NCI-H2227 treated with DMSO at 0.1 percent for 48 hours (cell line): ENCODE results near the gene CELF3.
"Not testable (repeated sequence)": the region's sequence is repeated elsewhere in the genome, so short reads cannot be mapped to it uniquely, and the experiment has no call there.

ENCODE experiments used
- DNase-seq: peaks from one replicate; lab custom pipeline; 2025; lab: John Stamatoyannopoulos, UW

CELF3 gene

DNA sequence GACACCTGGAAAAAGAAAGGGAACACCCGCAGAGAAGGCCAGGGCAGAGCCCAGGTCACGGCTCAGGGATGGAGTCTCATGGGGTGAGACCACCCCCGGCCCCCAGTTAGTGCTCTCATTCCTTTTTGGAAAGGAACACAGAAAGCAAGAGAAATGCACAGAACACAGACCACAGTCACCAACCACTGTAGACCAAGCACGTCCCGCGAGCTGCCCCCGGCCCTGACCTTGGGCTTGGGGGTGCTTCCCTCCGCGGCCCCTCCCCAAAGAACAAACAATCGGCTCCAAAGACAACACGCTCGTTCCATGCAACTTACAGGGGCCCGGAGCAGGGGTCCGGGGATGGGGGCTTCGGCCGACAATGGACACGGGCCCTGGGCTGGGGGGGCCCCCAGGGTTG is 12.8 kb downstream of the CELF3 start:
- DNase-seq, result no peak

DNA sequence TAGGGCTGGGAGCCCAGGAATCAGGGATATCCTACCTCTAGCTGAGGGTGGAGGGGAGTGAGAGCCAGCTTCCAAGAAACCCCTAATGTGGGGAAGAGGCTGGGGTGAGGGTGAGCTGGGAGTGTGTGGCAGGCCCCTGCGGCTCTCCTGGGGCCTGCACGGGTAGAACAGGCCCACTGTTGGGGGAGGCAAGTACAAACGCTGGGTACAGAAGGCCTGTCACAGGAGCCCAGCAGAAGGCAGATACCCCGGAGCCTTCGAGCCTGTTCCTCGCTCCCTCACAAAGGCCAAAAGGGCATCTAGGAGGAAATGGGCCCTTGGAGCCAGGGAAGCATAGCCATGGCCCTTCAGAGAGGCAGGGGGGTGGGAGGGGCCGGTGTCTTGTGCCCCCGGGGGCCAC is 13.7 kb downstream of the CELF3 start:
- DNase-seq, result no peak

DNA sequence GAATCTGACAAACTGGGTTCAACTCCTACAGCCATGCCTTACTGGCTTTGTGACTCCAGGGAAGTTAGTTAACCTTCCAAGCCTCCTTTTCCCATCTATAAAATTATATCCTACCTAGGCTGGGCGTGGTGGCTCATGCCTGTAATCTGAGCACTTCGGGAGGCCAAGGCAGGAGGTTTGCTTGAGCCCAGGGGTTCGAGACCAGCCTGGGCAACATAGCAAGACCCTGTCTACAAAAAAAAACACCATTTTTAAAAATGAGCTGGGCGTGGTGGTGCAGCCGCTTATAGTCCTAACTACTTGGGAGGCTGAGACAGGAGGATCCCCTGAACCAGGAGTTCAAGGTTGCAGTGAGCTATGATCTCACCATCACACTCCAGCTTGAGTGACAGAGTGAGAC is 15.1 kb downstream of the CELF3 start:
- no peak for DNase-seq

DNA sequence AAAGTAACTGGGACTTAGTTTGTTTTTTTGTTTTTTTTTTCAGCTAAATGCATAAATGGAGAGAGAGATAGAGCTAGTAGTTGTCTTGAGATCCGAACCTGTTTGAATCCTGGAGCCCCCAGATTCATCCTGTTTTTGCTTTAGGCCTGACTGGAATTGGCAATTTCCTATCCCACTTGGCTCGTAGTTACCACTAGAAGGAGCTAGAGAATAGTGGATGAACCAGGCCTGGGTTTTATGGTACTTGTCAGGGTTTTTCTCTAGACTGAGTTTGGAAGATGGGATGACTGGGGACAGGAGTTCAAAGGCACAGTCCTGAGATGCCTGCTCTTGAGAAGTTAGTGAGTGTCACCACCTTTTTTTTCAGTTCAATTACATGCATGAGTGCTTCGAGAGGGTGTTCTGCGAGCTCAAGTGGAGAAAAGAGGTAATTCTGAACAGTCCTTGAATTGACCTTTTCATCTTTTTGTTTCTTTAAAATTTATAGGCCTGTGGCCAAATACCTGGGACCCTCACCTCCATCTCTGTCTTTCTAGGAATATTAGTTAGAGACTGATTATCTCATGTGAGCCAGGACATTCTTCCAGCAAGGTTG is 23.4 kb downstream of the CELF3 start:
- DNase-seq, result peak; percentile 60

DNA sequence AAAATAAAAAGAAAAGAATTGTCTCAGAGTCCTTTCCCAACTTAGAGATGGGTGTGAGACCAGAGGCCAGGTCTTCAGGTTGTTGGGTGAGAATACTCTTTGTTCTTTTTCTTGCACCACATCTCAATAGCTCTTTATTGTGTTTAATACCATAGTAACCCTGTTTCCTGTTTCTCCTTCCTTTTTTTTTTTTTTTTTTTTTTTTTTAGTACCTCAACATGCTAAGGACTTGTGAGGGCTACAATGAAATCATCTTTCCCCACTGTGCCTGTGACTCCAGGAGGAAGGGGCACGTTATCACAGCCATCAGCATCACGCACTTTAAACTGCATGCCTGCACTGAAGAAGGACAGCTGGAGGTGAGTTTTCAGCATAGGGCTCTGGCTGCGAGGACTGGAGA is 24.4 kb downstream of the CELF3 start:
- no peak for DNase-seq

DNA sequence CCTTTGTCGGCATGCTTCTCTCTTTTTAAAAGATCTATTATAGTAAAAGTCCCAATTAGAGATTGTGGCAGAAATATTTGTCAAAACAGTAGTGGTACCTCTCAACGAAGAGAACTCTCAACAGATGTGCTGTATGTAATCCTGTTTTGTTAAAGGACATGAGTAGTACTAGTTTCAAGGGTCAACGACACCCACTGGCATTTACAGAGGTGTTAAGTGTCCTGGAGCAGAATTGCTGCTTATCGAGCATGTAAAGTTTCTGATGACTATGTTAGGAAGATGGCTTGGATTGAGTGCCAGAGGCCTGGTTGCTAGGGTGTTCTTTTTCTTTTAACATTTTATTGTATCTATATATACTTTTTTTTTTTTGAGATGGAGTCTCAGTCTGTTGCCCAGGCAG is 27.1 kb downstream of the CELF3 start:
- no peak for DNase-seq

DNA sequence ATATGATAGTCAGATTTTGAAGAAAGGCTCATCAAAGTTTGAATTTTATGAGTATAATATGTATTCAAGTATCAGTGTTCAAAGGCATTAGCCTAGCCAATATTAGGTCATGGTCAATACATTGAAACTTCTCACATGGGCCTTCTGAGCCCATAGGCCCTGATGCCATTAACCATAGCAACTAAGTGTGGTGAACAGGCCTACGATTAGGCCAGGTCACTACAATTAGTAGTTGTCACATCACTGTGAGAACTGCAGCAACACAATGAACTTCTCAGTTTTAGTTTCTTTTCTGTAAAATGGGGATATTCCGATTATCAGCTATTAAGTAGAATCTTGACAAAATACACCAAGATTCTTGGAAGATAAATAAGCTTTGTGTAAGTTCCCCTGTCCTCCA is 30.0 kb downstream of the CELF3 start:
- DNase-seq, result no peak

DNA sequence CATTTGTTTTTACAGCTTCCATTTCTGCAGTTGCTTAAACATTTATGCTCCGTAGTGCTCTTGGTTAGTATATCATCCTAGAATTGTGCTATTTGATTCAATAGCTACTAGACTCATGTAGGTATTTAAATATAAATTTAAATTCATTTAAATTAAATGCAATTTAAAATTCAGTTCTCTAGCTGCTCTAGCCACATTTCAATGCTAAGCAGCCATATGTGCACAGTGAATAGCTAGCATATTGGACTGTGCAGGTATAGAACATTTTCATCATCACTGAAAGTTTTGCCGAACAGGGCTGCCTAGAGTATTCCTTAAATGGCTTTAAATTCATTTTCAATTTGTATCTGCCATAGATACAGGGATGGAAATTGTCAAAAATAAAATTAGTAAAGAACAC is 32.5 kb downstream of the CELF3 start:
- DNase-seq, result no peak

DNA sequence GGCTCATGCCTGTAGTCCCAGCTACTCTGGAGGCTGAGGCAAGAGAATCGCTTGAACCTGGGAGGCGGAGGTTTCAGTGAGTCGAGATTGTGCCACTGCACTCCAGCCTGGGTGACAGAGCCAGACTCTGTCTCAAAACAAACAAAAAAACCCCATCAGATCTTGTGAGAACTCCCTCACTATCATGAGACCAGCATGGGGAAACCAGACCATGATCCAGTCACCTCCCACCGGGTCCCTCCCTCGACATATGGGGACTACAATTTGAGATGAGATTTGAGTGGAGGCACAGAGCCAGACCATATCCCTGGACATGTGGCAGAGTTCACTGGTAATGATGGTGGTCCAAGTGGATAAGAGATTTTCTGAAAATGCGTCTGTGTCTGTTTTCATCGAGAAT is 33.7 kb downstream of the CELF3 start:
- not testable (repeated sequence) for DNase-seq

DNA sequence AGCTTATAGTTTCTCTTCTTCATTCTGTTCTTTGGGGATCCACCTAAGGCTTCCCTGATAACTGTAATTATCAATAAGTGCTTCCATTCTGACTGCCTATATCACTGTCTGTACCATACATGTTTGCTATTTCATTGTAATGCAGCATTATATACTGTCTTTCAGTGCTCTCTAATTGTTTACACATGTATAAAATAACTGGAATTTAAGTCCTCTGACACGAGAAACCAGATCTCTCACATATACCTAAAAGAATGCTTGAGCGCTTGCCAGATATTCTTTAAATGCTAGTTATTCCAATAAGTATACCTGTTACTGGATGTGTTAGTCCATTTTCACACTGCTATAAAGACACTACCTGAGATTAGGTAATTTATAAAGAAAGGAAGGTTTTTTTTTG is 34.7 kb downstream of the CELF3 start:
- DNase-seq, result no peak

DNA sequence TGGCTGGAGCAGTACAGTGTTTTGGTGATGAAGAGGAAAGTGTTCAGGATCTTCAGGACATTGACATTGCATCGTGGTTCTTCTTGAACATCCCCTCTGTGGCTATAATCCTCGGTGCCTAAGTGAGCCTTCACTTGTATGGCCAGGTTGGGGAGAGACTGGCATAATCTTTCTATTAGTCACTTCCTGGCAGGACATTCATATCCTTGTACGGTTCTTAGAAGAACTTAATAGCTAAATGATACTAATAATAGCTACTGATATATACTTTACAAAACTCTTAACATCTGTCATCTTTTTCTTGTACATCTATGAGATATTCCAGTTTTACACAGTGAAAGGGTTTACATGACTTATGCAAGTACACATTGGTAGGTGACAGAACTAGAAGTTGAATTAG is 35.8 kb downstream of the CELF3 start:
- no peak for DNase-seq

DNA sequence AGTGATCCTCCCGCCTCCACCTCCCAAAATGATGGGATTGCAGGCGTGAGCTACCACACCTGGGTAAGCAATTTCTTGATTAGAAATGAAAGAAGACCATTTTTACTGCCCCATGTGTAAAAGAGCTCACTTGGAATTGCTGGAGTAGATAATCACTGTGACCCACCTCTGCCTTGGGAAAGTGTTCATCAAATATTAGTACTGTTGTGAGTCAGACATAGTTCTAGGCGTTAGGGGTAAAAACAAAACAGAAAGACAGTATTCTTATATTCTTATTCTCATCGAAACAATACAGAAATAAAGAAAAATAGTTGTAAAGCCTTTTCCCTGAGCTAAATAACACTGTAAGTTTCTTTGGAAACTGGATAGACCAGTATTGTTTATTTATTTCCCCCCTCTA is 36.2 kb downstream of the CELF3 start:
- DNase-seq, result no peak

DNA sequence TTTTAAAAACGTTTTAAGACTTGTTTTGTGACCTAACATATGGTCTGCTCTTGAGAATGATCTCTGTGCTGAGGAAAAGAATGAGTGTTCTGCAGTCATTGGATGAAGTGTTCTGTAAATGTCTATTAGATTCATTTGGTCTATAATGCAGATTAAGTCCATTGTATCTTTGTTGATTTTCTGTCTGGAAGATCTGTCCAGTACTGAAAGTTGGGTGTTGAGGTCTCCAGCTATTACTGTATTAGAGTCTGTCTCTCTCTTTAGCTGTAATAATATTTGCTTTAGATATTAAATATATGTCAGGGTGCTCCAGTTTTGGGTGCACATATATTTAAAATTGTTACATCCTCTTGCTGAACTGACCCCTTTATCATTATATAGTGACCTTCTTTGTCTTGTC is 43.2 kb downstream of the CELF3 start:
- DNase-seq, result no peak

DNA sequence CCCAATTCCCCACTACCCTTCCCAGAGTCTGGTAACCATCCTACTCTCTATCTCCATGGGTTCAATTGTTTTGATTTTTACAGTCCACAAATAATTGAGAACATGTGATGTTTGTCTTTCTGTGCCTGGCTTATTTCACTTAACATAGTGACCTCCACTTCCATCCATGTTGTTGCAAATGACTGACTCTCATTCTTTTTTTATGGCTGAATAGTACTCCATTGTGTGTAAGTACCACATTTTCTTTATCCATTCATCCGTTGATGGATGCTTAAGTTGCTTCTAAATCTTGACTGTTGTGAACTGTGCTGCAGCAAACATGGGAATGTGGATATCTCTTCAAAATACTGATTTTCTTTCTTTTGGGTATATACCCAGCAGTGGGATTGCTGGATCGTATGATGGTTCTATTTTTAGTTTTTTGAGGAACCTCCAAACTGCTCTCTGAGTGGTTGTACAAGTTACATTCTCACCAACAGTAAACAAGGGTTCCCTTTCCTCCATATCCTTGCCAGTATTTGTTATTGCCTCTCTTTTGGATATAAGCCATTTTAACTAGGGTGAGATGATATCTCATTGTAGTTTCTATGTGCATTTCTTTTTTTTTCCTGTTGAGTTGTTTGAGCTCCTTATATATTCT is 46.4 kb downstream of the CELF3 start:
- not testable (repeated sequence) for DNase-seq

DNA sequence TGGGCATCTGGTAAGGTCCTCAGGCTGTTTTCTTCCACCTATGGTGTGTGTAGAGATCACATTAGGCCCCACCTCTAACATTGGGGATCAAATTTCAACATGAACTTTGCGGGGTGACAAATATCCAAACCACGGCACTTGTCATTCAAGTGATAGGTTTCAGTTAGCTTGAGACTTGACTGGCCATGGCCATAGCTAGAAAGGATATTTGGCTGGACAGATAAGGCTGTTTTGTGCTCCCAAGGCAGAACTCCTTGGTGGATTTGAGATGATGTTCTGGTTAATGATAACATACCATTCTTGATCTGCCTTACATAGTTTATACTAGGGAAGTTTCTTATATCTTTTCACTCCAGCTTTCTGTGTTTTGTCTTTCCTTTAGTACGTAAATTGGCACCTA is 48.5 kb downstream of the CELF3 start:
- DNase-seq, result no peak

DNA sequence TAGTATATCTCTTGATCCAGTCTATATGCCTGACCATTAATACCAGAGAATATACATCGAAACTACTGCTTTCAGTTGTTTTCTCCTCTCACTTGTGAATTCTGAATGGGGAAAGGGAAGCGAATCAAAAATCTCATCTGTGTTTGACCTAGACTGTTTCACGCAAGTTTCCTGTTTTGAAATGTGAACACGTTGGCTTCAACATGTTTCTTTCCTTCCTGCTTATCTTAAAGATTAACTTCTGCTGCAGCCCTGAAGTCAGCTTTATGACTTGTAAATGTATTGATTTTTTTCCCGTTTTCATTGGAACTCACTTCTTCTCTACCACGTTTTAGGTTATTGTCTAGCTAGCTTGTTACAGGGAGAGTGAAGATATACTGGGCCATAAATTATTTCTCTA is 54.9 kb downstream of the CELF3 start:
- no peak for DNase-seq

DNA sequence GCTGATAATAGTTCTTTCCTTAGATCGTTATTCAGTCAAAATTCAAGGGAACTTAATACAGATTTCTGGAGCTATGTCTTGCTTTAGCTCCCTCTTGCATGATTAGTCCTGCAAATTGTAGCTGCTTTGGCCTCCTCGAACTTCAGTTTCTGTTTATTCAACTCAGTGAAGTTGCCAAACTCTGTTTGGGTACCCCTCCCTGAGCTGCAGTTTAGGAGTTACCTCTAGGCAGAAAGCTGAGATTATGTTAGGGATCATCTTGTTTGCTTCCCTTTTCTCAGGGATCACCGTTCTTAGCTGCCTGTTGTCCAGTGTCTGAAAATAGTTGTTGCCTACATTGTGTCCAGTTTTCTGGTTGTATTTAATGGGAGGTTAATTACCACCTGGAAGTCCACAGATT is 61.2 kb downstream of the CELF3 start:
- DNase-seq, result no peak

DNA sequence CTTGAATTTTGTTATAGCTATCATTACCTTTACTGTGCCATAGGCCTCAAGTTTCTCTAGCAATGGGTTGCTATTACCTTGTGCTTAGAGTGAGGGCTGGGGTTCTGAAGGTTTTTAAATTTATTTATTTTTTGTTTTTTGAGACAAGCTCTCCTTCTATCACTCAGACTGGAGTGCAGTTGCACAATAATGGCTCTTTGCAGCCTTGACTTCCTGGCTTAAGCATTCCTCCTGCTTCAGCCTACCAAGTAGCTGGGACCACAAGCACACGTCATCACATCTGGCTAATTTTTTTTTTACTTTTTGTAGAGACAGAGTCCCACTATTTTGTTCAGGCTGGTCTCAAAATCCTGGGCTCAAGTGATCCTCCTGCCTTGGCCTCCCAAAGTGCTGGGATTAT is 63.2 kb downstream of the CELF3 start:
- DNase-seq, result no peak
